GM12872 (cell line): ENCODE measurements around the gene STYK1.

Experiments
- TF ChIP-seq, protein P1 (sequence below): IDR thresholded peaks from 3 replicates; pipeline ENCODE4 v1.5.1; 2011; ENCODE audit warnings: low read depth, mild to moderate bottlenecking, low read length, moderate library complexity; ENCODE audit not compliant: insufficient read depth

The STYK1 gene

GRCh38 chr12:10621278-10621677, 52.6 kb downstream of the STYK1 start:
- TF ChIP-seq, protein P1, sequence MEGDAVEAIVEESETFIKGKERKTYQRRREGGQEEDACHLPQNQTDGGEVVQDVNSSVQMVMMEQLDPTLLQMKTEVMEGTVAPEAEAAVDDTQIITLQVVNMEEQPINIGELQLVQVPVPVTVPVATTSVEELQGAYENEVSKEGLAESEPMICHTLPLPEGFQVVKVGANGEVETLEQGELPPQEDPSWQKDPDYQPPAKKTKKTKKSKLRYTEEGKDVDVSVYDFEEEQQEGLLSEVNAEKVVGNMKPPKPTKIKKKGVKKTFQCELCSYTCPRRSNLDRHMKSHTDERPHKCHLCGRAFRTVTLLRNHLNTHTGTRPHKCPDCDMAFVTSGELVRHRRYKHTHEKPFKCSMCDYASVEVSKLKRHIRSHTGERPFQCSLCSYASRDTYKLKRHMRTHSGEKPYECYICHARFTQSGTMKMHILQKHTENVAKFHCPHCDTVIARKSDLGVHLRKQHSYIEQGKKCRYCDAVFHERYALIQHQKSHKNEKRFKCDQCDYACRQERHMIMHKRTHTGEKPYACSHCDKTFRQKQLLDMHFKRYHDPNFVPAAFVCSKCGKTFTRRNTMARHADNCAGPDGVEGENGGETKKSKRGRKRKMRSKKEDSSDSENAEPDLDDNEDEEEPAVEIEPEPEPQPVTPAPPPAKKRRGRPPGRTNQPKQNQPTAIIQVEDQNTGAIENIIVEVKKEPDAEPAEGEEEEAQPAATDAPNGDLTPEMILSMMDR: no peak

GRCh38 chr12:10620078-10620779, 53.6 kb downstream of the STYK1 start:
- TF ChIP-seq, protein P1: no peak

GRCh38 chr12:10618338-10618987, 55.4 kb downstream of the STYK1 start:
- TF ChIP-seq, protein P1: no peak

DNA sequence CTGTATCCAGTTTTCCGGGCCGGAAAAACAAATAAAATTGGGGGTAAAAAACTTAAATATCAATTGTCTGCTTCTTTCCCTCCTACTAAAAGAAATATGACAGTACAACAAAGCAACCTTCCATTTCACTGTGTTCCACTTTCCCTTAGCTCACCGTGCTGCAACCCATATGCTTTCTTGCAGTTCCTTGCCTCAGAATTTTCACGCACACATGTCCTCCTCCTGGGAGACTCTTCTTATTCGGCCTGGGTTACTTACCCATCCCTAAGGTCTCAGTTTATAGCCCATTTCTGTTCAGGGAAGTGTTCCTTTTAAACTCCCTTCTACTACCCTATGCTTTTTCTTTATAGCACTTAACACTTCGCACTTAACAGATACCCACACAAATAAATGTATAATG, 56.0 kb downstream of the STYK1 start:
- TF ChIP-seq, protein P1: no peak

GRCh38 chr12:10615532-10615931, 58.3 kb downstream of the STYK1 start:
- TF ChIP-seq, protein P1: no peak

- TF ChIP-seq, protein P1: no peak
These were observed 59.8 kb downstream of the STYK1 start for GRCh38 chr12:10614056-10614370.

DNA sequence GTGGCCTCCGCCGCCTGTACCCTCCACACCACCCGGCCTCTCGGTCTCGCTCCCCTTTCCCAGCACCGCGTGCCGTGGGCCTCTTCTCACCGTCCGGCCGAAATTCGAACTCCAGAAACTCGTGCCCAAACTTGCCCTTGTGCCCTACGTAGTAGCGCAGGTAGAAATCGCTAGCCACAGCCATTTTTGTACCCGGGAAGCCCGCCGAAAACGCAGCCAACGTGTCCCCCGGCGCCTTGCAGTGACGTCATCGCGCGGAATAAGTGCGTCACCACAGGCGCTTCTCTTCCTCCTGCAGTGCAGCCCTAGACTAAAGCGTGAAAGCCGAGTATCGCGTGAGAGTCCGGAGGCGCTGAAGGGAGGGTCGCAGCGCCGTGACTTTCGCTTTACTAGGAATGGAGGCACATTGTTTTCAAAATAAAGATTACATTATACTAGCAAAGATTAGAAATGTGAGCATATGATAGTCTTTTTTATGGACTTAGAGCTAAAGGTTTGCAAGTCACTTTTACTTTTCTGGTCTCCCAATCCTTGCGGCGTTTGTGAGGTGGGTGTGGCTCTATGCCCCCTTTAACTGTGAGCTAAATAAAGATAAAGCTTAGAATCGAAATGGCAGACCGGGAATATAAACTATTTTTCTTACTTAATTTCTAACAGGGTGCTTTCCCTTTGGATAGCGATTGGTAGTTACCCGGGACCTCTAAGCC, 60.4 kb downstream of the STYK1 start, which contains the start of gene MAGOHB:
MAGOHB (minus strand) TSS at position 261 of the 707 bp plus-strand sequence; CDS start at position 184, 77 bp downstream.
- TF ChIP-seq, protein P1: no peak
